HCT116 (cell line): ENCODE results near the gene C10orf88. TPM values are rescaled to one million over a fixed set of nuclear protein-coding genes. Genes with fewer than 3 reads are reported as not detected.

Experiments
- ATAC-seq: fragments of 200-7000 bp; cut with Tn5 transposase; 2 replicates; pipeline ENCODE4 v1.9.1; 2020; ENCODE audit warnings: mild to moderate bottlenecking, moderate library complexity
- BruUV-seq: library from RNA; stranded (reverse); fragments of 400-500 nt; replicated peaks from 2 replicates; lab custom pipeline; 2021; lab: Mats Ljungman, UMichigan
- CTCF ChIA-PET: fragments of 300-600 bp; sonication (Branson Sonifier 250); formaldehyde crosslinking; loops from one replicate; lab custom pipeline; 2021; ENCODE audit warnings: antibody characterized with exemption; lab: Charles Lee
- POLR2A ChIA-PET: fragments of 300-600, 350-600 bp; sonication (Branson Sonifier 250); formaldehyde crosslinking; loops from one replicate; lab custom pipeline; 2021; ENCODE audit warnings: antibody characterized with exemption; lab: Charles Lee
- RAD21 ChIA-PET, 2 experiments: fragments of 300-600 bp; sonication (Branson Sonifier 250); formaldehyde crosslinking; loops; one replicate each; lab custom pipeline; 2023; ENCODE audit warnings: low total read pairs in 2 of 2; ENCODE audit not compliant: uncharacterized antibody in 2 of 2, unreplicated experiment in 2 of 2, low non-redundant PET in 1 of 2; lab: Charles Lee
- DNase-seq: peaks from one replicate; pipeline ENCODE4 v3.0.0-alpha.2; 2010; ENCODE audit warnings: low read depth, low spot score
- H2AFZ ChIP-seq: fragments of 200-600 bp; shearing (Covaris generic), sonication (generic); 2 replicates; pipeline ENCODE4 v1.6.1; 2017; ENCODE audit warnings: low read depth, mixed run types, mixed read lengths, antibody characterized with exemption, low read length; ENCODE audit not compliant: poor library complexity, severe bottlenecking
- H3K27ac ChIP-seq: 2 replicates; pipeline ENCODE4 v1.5.1; 2012; ENCODE audit warnings: low read depth, low read length
- H3K27me3 ChIP-seq: fragments of 200-600 bp; sonication (generic); 2 replicates; pipeline ENCODE4 v1.6.1; 2016; ENCODE audit warnings: mixed run types, low read length, mixed read lengths; ENCODE audit not compliant: insufficient read depth
- H3K36me3 ChIP-seq, 2 experiments: fragments of 200-500 bp in 1 of 2; fragments of 200-600 bp in 1 of 2; sonication (Bioruptor generic) in 1 of 2; sonication (generic) in 1 of 2; 2 replicates each; pipeline versions ENCODE4 v1.5.1 to v1.6.1; 2014 to 2016; ENCODE audit warnings: low read length in 2 of 2, inconsistent platforms in 1 of 2, mixed read lengths in 1 of 2, mixed run types in 1 of 2; ENCODE audit not compliant: insufficient read depth in 2 of 2, control insufficient read depth in 1 of 2
- H3K4me1 ChIP-seq, 2 experiments: fragments of 200-600 bp in 1 of 2; sonication (generic) in 1 of 2; 2 replicates each; pipeline versions ENCODE4 v1.5.1 to v1.6.1; 2012 to 2017; ENCODE audit warnings: low read length in 2 of 2, inconsistent platforms in 1 of 2, mild to moderate bottlenecking in 1 of 2, mixed read lengths in 1 of 2, mixed run types in 1 of 2, moderate library complexity in 1 of 2; ENCODE audit not compliant: insufficient read depth in 2 of 2, control insufficient read depth in 1 of 2
- H3K4me2 ChIP-seq: fragments of 200-600 bp; sonication (generic); 2 replicates; pipeline ENCODE4 v1.6.1; 2017; ENCODE audit warnings: mixed run types, low read length, mixed read lengths
- H3K4me3 ChIP-seq, 2 experiments: fragments of 200-600 bp in 1 of 2; sonication (generic) in 1 of 2; replicated peaks in 1 of 2; 2 replicates each; pipeline ENCODE4 v1.5.1; 2011 to 2016; ENCODE audit warnings: low read length in 2 of 2, control low read depth in 1 of 2, low read depth in 1 of 2, mild to moderate bottlenecking in 1 of 2, mixed read lengths in 1 of 2, mixed run types in 1 of 2
- H3K79me2 ChIP-seq: fragments of 200-600 bp; sonication (generic); 2 replicates; pipeline ENCODE4 v1.6.1; 2017; ENCODE audit warnings: mild to moderate bottlenecking, mixed run types, low read length, moderate library complexity, mixed read lengths; ENCODE audit not compliant: insufficient read depth
- H3K9ac ChIP-seq: fragments of 200-600 bp; sonication (generic); 2 replicates; pipeline ENCODE4 v1.6.1; 2016; ENCODE audit warnings: low read length, mixed read lengths
- H3K9me2 ChIP-seq: fragments of 200-600 bp; sonication (generic), shearing (Covaris generic); 2 replicates; pipeline ENCODE4 v1.6.1; 2017; ENCODE audit warnings: mixed run types, mild to moderate bottlenecking, moderate library complexity; ENCODE audit not compliant: insufficient read depth
- H3K9me3 ChIP-seq, 2 experiments: fragments of 200-500 bp in 1 of 2; fragments of 200-600 bp in 1 of 2; sonication (Bioruptor generic) in 1 of 2; sonication (generic) in 1 of 2; 2 replicates each; pipeline ENCODE4 v1.6.1; 2014 to 2017; ENCODE audit warnings: low read length in 2 of 2, mixed read lengths in 2 of 2, inconsistent platforms in 1 of 2, low read depth in 1 of 2, mild to moderate bottlenecking in 1 of 2, mixed run types in 1 of 2, moderate library complexity in 1 of 2; ENCODE audit not compliant: control insufficient read depth in 1 of 2, insufficient read depth in 1 of 2
- H4K20me1 ChIP-seq: fragments of 200-600 bp; sonication (generic), shearing (Covaris generic); 2 replicates; pipeline ENCODE4 v1.6.1; 2017; ENCODE audit warnings: mixed run types, mild to moderate bottlenecking, moderate library complexity; ENCODE audit not compliant: insufficient read depth
- CBX3 ChIP-seq: IDR thresholded peaks from 2 replicates; pipeline ENCODE4 v1.6.1; 2012; ENCODE audit warnings: low read depth
- CEBPB ChIP-seq: IDR thresholded peaks from 2 replicates; pipeline ENCODE4 v1.6.1; 2012; ENCODE audit warnings: low read depth
- EGR1 ChIP-seq: IDR thresholded peaks from 2 replicates; pipeline ENCODE4 v1.6.1; 2012; ENCODE audit warnings: low read depth
- ELF1 ChIP-seq: IDR thresholded peaks from 2 replicates; pipeline ENCODE4 v1.6.1; 2012; ENCODE audit warnings: low read depth, borderline replicate concordance
- EZH2 ChIP-seq: fragments of 200-600 bp; sonication (generic); IDR thresholded peaks from 2 replicates; pipeline ENCODE4 v1.6.1; 2017; ENCODE audit warnings: antibody characterized with exemption, mixed run types
- EZH2phosphoT487 ChIP-seq: fragments of 200-600 bp; IDR thresholded peaks from 2 replicates; pipeline ENCODE4 v1.6.1; 2018; ENCODE audit warnings: antibody characterized with exemption, borderline replicate concordance
- FOSL1 ChIP-seq: IDR thresholded peaks from 2 replicates; pipeline ENCODE4 v1.6.1; 2012; ENCODE audit warnings: low read depth
- JUND ChIP-seq: IDR thresholded peaks from 2 replicates; pipeline ENCODE4 v1.6.1; 2012
- POLR2A ChIP-seq: IDR thresholded peaks from 2 replicates; pipeline ENCODE4 v1.7.0; 2011; ENCODE audit warnings: borderline replicate concordance; ENCODE audit not compliant: insufficient read depth, insufficient read length; ENCODE audit errors: extremely low read depth
- POLR2AphosphoS5 ChIP-seq: IDR thresholded peaks from 2 replicates; pipeline ENCODE4 v1.6.1; 2011; ENCODE audit warnings: mild to moderate bottlenecking, low read depth, low read length, moderate library complexity
- TCF7L2 ChIP-seq: IDR thresholded peaks from 2 replicates; pipeline ENCODE4 v1.7.0; 2011; ENCODE audit warnings: borderline replicate concordance, inconsistent platforms; ENCODE audit not compliant: insufficient read depth, insufficient read length; ENCODE audit errors: extremely low read depth
- YY1 ChIP-seq: IDR thresholded peaks from 2 replicates; pipeline ENCODE4 v1.6.1; 2011; ENCODE audit warnings: low read length, low read depth, moderate library complexity, mild to moderate bottlenecking; ENCODE audit not compliant: insufficient replicate concordance; ENCODE audit errors: extremely low read depth
- ZNF274 ChIP-seq: fragments of 200-500 bp; sonication (Bioruptor generic); IDR thresholded peaks from 2 replicates; pipeline ENCODE4 v1.6.1; 2014; ENCODE audit warnings: mild to moderate bottlenecking, low read depth, low read length, inconsistent platforms
- intact Hi-C: fragments of 100-400 bp; cut with micrococcal nuclease; formaldehyde crosslinking; loops from 2 replicates; pipeline ENCODE4 v1.10.0; 2022
- total RNA-seq: library from RNA; stranded (reverse); gene quantifications from one replicate; pipeline ENCODE4 v1.2.1, GENCODE V29; 2021; ENCODE audit not compliant: unreplicated experiment
- TF ChIP-seq, protein P1 (sequence below): IDR thresholded peaks from 2 replicates; pipeline ENCODE4 v1.6.1; 2012
- TF ChIP-seq, protein P2 (sequence below): IDR thresholded peaks from 2 replicates; pipeline ENCODE4 v1.6.1; 2012; ENCODE audit warnings: low read depth
- TF ChIP-seq, protein P3 (sequence below), 3 experiments: fragments of 200-600 bp in 1 of 3; sonication (generic) in 1 of 3; IDR thresholded peaks in 2 of 3; conservative IDR thresholded peaks in 1 of 3; 2 replicates each; pipeline ENCODE4 v1.5.1; 2012 to 2017; ENCODE audit warnings: low read depth in 2 of 3, low read length in 2 of 3, antibody characterized with exemption in 1 of 3, borderline replicate concordance in 1 of 3, control low read depth in 1 of 3, mild to moderate bottlenecking in 1 of 3, mixed read lengths in 1 of 3, mixed run types in 1 of 3, moderate library complexity in 1 of 3; ENCODE audit not compliant: insufficient read depth in 1 of 3
- TF ChIP-seq, protein P4 (sequence below): IDR thresholded peaks from 2 replicates; pipeline ENCODE4 v1.6.1; 2012

The C10orf88 gene
- total RNA-seq, 1 experiment from 2014 or later: 16.2 TPM

DNA sequence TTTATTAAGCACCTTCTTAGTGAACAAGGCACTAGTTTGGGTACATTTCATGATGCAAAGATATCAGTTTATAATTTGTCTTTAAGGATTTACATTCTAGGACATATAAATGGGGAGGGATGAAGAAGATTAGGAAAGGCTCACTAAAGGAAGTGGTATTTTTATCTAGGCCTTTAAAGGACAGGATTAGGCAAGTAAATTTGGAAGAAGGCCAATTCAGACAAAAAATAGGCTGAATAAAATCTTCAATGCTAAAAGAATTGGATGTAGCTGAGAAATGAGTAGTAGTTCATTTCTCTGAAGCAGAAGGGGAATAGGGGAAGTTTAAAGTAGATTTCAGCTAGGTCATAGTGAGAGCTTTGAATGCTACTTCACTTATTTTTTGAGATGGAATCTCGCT is 69.9 kb downstream of the C10orf88 start:
- BruUV-seq: no TSS peak
- Histone ChIP-seq H3K9ac (no peak overlapping the region), H3K4me2 (no peak overlapping the region), H2AFZ (no peak overlapping the region), H3K4me1 (peaks cover 0 to 6% of the 10 kb centered on the region in 2 experiments; a peak in 1 of 4 replicates), H3K9me3 (no peaks in the 10 kb centered on the region), H3K36me3 (no peaks in the 10 kb centered on the region), H3K27ac (no peak overlapping the region), H3K27me3 (peaks cover 24% of the 10 kb centered on the region; the same call in 1 of the 2 replicates), H3K79me2 (no peaks in the 10 kb centered on the region; the same call in 1 of the 2 replicates), H3K4me3 (no peak overlapping the region), H3K9me2 (no peaks in the 10 kb centered on the region), H4K20me1 (no peaks in the 10 kb centered on the region)
- ChIA-PET POLR2A (no interaction called here), CTCF (no interaction called here), RAD21 (no interaction called here)
- TF ChIP-seq, protein P1, sequence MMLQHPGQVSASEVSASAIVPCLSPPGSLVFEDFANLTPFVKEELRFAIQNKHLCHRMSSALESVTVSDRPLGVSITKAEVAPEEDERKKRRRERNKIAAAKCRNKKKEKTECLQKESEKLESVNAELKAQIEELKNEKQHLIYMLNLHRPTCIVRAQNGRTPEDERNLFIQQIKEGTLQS: no peak
- TF ChIP-seq ELF1 (no peak), EZH2phosphoT487 (no peak), TCF7L2 (no peak), JUND (no peak), POLR2A (no peak), CEBPB (no peak), CBX3 (no peak), EZH2 (no peak), ZNF274 (no peak), POLR2AphosphoS5 (no peak), EGR1 (no peak), FOSL1 (no peak), YY1 (no peak)
- TF ChIP-seq, protein P2, sequence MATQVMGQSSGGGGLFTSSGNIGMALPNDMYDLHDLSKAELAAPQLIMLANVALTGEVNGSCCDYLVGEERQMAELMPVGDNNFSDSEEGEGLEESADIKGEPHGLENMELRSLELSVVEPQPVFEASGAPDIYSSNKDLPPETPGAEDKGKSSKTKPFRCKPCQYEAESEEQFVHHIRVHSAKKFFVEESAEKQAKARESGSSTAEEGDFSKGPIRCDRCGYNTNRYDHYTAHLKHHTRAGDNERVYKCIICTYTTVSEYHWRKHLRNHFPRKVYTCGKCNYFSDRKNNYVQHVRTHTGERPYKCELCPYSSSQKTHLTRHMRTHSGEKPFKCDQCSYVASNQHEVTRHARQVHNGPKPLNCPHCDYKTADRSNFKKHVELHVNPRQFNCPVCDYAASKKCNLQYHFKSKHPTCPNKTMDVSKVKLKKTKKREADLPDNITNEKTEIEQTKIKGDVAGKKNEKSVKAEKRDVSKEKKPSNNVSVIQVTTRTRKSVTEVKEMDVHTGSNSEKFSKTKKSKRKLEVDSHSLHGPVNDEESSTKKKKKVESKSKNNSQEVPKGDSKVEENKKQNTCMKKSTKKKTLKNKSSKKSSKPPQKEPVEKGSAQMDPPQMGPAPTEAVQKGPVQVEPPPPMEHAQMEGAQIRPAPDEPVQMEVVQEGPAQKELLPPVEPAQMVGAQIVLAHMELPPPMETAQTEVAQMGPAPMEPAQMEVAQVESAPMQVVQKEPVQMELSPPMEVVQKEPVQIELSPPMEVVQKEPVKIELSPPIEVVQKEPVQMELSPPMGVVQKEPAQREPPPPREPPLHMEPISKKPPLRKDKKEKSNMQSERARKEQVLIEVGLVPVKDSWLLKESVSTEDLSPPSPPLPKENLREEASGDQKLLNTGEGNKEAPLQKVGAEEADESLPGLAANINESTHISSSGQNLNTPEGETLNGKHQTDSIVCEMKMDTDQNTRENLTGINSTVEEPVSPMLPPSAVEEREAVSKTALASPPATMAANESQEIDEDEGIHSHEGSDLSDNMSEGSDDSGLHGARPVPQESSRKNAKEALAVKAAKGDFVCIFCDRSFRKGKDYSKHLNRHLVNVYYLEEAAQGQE: no peak
- TF ChIP-seq, protein P3, sequence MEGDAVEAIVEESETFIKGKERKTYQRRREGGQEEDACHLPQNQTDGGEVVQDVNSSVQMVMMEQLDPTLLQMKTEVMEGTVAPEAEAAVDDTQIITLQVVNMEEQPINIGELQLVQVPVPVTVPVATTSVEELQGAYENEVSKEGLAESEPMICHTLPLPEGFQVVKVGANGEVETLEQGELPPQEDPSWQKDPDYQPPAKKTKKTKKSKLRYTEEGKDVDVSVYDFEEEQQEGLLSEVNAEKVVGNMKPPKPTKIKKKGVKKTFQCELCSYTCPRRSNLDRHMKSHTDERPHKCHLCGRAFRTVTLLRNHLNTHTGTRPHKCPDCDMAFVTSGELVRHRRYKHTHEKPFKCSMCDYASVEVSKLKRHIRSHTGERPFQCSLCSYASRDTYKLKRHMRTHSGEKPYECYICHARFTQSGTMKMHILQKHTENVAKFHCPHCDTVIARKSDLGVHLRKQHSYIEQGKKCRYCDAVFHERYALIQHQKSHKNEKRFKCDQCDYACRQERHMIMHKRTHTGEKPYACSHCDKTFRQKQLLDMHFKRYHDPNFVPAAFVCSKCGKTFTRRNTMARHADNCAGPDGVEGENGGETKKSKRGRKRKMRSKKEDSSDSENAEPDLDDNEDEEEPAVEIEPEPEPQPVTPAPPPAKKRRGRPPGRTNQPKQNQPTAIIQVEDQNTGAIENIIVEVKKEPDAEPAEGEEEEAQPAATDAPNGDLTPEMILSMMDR (IDR thresholded peaks at IDR 0.05 in 2 of 3, conservative IDR thresholded peaks at IDR 0.05 in 1 of 3; ENCODE audit: borderline replicate concordance in 1 of 3, insufficient read depth in 1 of 3, low read depth in 2 of 3, low read length in 2 of 3): no peak
- TF ChIP-seq, protein P4, sequence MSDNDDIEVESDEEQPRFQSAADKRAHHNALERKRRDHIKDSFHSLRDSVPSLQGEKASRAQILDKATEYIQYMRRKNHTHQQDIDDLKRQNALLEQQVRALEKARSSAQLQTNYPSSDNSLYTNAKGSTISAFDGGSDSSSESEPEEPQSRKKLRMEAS: no peak
- DNase-seq (no peak), ATAC-seq (no peak)
- intact Hi-C loops: no loop called here
